Right ventricle myocardium superior (tissue), 1 donor: Measurements from ENCODE around the gene CARS1. TPM values are rescaled to one million over a fixed set of nuclear protein-coding genes. Genes with fewer than 3 reads are reported as not detected.
A peak's percentile ranks its signal among the peaks of the same experiment; 100 is the strongest.

ENCODE experiments used
- ATAC-seq: fragments of 200-7000 bp; cut with Tn5 transposase; one replicate; pipeline ENCODE4 v1.9.1; 2020; ENCODE audit warnings: mild to moderate bottlenecking; ENCODE audit not compliant: poor library complexity
- DNase-seq: peaks from one replicate; pipeline ENCODE4 v3.0.0-alpha.2; 2020
- intact Hi-C: fragments of 100-400 bp; cut with DNase I; formaldehyde crosslinking; loops from one replicate; pipeline ENCODE4 v1.11.2; 2022
- total RNA-seq: library from RNA; stranded (reverse); fragmentation: NEBNext Ultra II Directional; extraction: Animal tissue kit (Norgen Biotek cat#: 25700); gene quantifications from one replicate; pipeline ENCODE4 v1.2.1, GENCODE V29; 2021
- donor health status: DM: no; HTN: yes; CAD: no; lungs with severe emphysema.

Gene CARS1
- total RNA-seq, 1 donor from 2014 or later: 12.8 TPM

DNA sequence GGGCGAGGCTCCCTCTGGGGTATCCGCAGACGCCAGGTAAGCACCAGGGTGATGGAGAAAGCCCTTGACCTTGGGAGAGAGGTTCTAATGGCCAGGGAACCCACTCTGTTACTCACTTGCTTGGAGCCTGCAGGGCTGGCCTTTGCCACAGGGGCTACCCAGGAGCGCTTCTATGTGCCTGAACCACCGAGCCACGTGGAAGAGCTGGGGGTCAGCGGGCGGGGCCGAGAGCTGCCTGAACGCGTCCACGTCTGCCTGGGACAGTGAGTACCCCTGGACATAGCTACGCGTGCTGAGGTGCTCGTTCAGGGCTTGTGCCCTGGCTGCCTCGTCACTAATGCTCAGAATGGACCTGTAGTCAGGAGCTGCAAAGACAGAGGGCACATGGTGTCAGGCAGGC, 9.6 kb downstream of the CARS1 start:
- intact Hi-C loops: no loop called here
- no peak for ATAC-seq
- DNase-seq: no peak

DNA sequence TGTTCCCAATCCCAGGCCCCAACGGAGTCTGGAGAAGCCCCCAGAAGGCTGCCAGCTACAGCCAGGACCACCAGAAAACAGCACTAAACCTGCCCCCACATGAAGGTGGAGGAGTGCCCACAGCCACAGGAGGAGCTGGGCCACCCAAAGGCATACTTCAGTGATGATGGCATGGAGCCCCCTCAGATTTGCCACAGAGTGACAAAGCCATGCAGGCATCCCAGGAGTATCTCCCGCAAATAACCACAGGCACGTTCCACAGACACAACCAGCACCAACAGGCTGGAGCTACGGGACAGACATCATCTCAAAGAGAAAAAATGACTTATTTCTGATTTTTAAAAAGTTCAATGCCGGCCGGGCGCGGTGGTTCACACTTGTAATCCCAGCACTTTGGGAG, 10.6 kb downstream of the CARS1 start:
- intact Hi-C loops: no loop called here
- ATAC-seq: no peak
- DNase-seq: no peak

- DNase-seq: no peak
- intact Hi-C loops: no loop called here
- ATAC-seq: no peak
These were observed 11.0 kb downstream of the CARS1 start for GRCh38 chr11:3046190-3046589.

DNA sequence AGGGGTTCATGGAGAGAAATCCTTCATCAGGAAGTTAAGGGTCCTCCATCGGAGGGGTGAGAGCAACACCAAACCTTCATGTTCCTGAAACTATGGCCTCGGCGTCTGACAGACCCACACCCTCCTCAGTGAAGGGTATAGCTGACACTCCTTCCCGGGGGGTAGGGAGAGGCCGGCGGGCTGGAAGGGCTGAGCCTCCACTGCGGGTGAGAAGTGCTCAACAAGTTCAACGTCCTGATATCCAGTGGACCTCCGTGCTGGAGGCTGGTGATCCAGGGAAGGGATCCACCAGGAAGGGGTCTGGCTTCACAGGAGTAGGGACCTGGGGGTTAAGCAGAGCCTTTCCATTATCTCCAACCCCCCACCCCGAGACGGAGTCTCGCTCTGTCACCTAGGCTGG, 12.3 kb downstream of the CARS1 start:
- ATAC-seq: no peak
- intact Hi-C loops: no loop called here

GRCh38 chr11:3044004-3044403, 13.2 kb downstream of the CARS1 start:
- intact Hi-C loops: no loop called here
- peak; percentile 53 for DNase-seq
- no peak for ATAC-seq

More for the DNA sequence above, 12.3 kb downstream of the CARS1 start:
- no peak for DNase-seq

DNA sequence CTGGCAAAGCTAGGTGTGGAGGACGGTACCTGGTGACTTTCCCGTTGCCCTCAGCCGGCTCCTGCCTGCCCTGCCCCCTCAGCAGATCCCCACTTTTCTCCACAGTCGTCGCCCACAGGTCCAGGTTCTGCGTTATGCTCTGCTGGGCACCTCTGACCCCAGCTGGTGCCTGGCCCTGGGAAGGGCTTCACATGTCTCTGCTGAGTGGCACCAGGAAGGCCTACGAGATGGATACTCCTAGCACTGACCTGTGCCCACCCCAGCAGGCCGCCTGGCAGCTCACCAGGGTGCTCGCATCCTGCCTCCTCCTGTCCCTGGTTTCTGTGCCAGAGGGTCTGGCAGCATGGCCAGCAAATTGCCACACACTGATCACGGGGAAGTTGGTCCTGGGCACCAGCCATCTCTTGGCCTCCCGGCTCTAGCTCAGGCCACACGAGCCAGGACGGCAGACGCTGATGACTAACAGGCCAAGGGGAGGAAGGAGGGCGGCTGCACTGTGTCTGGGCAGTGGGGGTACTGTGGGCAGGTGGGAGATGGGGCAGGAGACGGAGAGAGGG, 13.8 kb downstream of the CARS1 start:
- peak; percentile 88 for DNase-seq
- intact Hi-C loops: no loop called here
- peak; percentile 82 for ATAC-seq

DNA sequence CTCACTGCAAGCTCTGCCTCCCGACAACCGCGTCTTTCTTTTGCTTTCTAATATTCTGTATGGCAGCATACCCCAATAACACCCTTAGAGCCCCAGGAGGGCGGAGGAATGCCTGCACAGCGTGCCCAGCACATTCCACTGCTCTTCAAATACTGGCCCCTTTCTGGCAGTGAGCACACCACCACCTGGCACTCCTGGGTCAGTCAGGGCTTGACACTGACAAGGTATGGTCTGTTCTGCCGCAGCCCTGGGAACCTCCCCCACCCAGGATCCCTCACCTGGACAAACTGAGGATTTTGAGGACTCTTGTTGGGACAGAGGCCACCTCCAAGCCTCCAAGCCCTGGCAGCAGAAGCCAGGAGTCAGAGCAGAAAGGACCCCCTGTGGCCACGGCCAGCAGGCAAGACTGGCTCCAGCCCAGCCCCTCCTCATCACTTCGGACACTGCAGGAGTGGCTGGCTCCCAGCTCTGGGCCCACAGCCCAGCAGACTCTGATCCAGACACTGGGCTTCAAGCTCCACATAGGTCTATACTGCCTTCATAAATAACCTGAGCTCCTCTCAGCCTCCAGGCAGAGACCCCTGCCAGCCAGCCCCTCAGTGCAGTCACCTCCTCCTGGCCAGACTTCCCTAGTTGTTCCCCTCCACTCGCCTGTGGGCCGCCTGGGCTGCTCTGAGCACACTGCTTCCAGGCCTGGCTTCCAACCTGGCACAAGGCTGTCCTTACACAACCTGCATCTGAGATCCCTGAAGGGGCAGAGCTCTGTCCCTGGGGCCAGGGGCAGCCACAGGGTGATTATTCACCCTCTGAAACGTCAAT, 14.5 kb downstream of the CARS1 start:
- intact Hi-C loops: no loop called here
- DNase-seq: peak; percentile 57
- peak; percentile 72 for ATAC-seq

DNA sequence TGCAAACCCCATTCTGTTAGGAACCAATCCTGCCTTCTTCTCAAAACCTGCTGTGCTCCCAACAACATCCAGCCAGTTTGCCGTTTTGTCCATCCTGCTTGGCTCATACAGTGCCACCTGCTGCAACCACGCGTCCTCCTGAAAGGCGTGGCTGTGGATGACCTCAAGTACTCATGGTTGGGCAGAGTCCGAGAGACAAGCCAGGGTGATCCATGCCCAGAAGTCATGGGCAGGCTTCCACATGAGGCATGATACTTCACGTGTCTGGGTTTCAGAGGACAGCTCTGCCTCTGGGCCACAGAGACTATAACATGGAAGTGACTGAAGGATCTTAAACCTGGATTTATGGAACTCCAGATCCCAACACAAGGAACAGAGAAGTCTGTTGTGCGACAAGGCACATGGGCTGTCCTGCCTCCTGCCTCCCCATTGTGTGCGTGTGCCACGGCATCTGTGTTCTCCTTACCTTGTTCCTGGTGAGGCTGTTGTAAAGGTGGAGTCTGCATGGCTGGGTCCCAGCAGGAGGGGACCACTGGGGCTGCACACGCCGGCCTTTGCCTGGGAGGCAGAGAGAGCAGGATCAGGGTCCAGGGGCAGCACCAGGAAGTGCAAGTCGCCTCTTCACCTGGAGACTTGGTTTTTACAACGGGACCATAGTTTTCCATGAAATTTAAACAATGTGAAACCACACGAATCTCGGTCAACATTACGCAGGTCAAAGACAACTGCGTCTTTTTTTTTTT, 15.4 kb downstream of the CARS1 start:
- intact Hi-C loops: no loop called here
- DNase-seq (peak; percentile 79), ATAC-seq (peak; percentile 77)

GRCh38 chr11:3040881-3041280, 16.3 kb downstream of the CARS1 start:
- intact Hi-C loops: no loop called here

GRCh38 chr11:3037945-3038271, 19.3 kb downstream of the CARS1 start:
- ATAC-seq: no peak

More at GRCh38 chr11:3040881-3041280, 16.3 kb downstream of the CARS1 start:
- ATAC-seq: no peak
- no peak for DNase-seq

GRCh38 chr11:3037040-3037944, 19.9 kb downstream of the CARS1 start:
- intact Hi-C loops: loop anchor here (1.0 to 5.0 kb wide), 2 partner anchors 54 to 180 kb away; partner anchors contain the start of gene MRGPRG
- ATAC-seq: peak; percentile 85
- DNase-seq: peak; percentile 92

More at GRCh38 chr11:3037945-3038271, 19.3 kb downstream of the CARS1 start:
- DNase-seq: no peak
- intact Hi-C loops: loop anchor here (1.0 to 5.0 kb wide), 2 partner anchors 53 to 179 kb away; partner anchors contain the start of gene MRGPRG

DNA sequence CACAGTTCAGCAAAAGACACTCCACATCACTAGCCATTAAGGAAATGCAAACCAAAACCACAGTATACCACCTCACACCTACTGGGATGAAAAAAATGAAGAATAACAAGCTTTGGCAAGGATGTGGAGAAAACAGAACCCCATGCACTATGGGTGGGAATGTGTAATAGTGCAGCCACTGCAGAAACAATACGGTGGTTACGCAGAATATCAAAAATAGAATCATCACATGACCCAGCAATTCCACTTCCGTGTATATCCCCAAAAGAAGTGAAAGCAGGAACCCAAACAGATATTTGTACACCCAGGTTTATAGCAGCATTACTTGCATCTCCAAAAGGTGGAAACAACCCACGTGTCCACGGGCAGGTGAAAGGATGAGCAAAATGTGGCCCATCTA, 20.8 kb downstream of the CARS1 start:
- peak; percentile 56 for ATAC-seq
- no peak for DNase-seq
- intact Hi-C loops: loop anchor here (5.0 kb wide), 1 partner anchor 181 kb away; the partner anchor contains the start of gene MRGPRG

- DNase-seq: no peak
- intact Hi-C loops: loop anchor here (5.0 kb wide), 1 partner anchor 182 kb away; the partner anchor contains the start of gene MRGPRG
These were observed 21.9 kb downstream of the CARS1 start for GRCh38 chr11:3035333-3035732.

GRCh38 chr11:3030289-3031070, 26.7 kb downstream of the CARS1 start:
- peak; percentile 41 for DNase-seq
- no peak for ATAC-seq
- intact Hi-C loops: no loop called here

More at GRCh38 chr11:3035333-3035732, 21.9 kb downstream of the CARS1 start:
- ATAC-seq: no peak

DNA sequence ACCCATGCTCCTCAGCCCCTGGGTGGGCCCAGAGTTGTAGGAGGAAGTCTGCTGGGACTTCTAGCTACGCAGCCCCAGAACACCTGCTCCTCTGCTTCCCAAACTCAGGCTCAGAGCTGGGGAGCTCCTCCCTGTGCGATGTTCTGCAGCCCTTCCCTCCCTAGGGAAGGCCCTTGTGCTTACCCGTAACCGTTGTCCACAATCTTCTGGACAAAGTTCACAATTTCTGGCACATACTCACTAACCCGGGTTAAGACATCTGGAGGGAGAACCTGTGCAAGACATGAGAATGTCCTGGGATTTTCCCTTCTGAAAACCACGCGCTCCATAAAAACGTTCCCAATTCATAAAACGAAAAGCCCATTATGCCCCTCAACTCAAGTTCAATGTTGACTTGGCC, 28.4 kb downstream of the CARS1 start:
- ATAC-seq: no peak
- DNase-seq: no peak
- intact Hi-C loops: no loop called here

DNA sequence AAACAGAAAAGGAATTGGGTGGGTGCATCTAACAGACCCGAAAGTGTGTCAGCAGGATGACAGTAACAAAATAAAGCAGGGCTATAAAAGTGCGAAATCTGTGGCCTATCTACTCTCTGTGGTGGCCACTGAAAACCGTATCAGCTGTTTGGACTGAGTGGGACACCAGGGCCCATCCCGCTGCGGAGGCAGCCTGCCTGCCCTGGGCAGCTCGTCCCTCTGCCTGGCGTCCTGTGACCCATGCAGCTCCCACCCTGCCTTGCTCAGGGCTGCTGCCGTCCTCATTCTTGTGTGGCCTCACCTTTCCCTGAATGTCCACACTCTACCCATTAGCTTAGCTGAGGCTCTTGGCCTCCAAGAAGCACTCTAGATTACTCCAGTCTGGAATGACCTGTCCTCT, 30.4 kb downstream of the CARS1 start:
- DNase-seq (peak; percentile 13), ATAC-seq (no peak)
- intact Hi-C loops: no loop called here

DNA sequence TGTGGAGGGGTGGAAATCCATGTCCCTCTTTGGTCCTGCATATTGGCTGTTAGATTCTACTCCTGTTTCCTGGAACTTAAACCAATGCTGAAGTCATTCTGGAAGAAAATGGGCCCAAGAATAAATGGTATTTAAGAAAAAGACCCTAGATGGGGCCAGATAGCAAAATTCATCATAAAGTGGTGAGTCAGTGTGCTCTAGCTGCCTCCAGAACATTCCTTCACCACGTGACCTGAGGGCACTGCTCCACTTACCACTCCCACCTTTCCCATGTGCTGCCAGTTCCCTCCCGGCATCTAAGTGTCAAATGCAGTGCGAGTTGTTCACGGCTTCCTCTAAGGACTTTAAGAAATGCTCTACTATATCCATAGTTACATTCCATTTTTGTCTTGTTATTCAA, 34.2 kb downstream of the CARS1 start:
- no peak for ATAC-seq
- peak; percentile 31 for DNase-seq
- intact Hi-C loops: no loop called here
